GM23338 (cell line): ENCODE measurements around the gene FASTK. TPM values are rescaled to one million over a fixed set of nuclear protein-coding genes. Genes with fewer than 3 reads are reported as not detected.

Source experiments
- ATAC-seq: fragments of 200-7000 bp; cut with Tn5 transposase; 3 replicates; pipeline ENCODE4 v1.9.1; 2020
- DNase-seq: peaks from one replicate; pipeline ENCODE4 v3.0.0-alpha.2; 2015; ENCODE audit warnings: low spot score
- H2AFZ ChIP-seq: fragments of 200-600 bp; sonication (generic); 2 replicates; pipeline ENCODE4 v1.8.0; 2016; ENCODE audit warnings: antibody characterized with exemption, mild to moderate bottlenecking, moderate library complexity
- H3F3A ChIP-seq: fragments of 200-600 bp; sonication (generic); replicated peaks from 2 replicates; pipeline ENCODE4 v1.8.0; 2017; ENCODE audit warnings: antibody characterized with exemption, mixed run types, low read depth
- H3K27ac ChIP-seq: fragments of 200-600 bp; sonication (generic); 2 replicates; pipeline ENCODE4 v1.6.1; 2016; ENCODE audit warnings: low read depth
- H3K27me3 ChIP-seq: fragments of 200-600 bp; sonication (generic); 2 replicates; pipeline ENCODE4 v1.8.0; 2016; ENCODE audit warnings: mild to moderate bottlenecking, mixed run types, moderate library complexity; ENCODE audit not compliant: insufficient read depth
- H3K36me3 ChIP-seq: fragments of 200-600 bp; sonication (generic); 2 replicates; pipeline ENCODE4 v1.8.0; 2016; ENCODE audit warnings: mild to moderate bottlenecking; ENCODE audit not compliant: insufficient read depth
- H3K4me1 ChIP-seq: fragments of 200-600 bp; sonication (generic); 2 replicates; pipeline ENCODE4 v1.8.0; 2016; ENCODE audit warnings: mild to moderate bottlenecking, moderate library complexity; ENCODE audit not compliant: insufficient read depth
- H3K4me2 ChIP-seq: fragments of 200-600 bp; sonication (generic); 2 replicates; pipeline ENCODE4 v1.7.1; 2017; ENCODE audit warnings: mixed run types
- H3K4me3 ChIP-seq: fragments of 200-600 bp; sonication (generic); 2 replicates; pipeline ENCODE4 v1.6.1; 2016; ENCODE audit warnings: mixed run types
- H3K79me2 ChIP-seq: fragments of 200-600 bp; sonication (generic); replicated peaks from 2 replicates; pipeline ENCODE4 v1.8.0; 2017; ENCODE audit warnings: mild to moderate bottlenecking; ENCODE audit not compliant: insufficient read depth
- H3K9me2 ChIP-seq: fragments of 200-600 bp; sonication (generic); 2 replicates; pipeline ENCODE4 v1.8.0; 2017; ENCODE audit not compliant: insufficient read depth
- H4K20me1 ChIP-seq: fragments of 200-600 bp; sonication (generic); replicated peaks from 2 replicates; pipeline ENCODE4 v1.8.0; 2017; ENCODE audit warnings: mild to moderate bottlenecking; ENCODE audit not compliant: insufficient read depth
- H3K27ac Mint-ChIP-seq: 2 replicates; pipeline ENCODE4 v1.8.0; 2020; ENCODE audit warnings: inconsistent platforms, mild to moderate bottlenecking, moderate library complexity, mixed read lengths
- H3K27me3 Mint-ChIP-seq: 3 replicates; pipeline ENCODE4 v1.8.0; 2022; ENCODE audit warnings: low read depth, mild to moderate bottlenecking, moderate library complexity, mixed read lengths, inconsistent platforms; ENCODE audit not compliant: insufficient read depth, poor library complexity
- H3K36me3 Mint-ChIP-seq: 3 replicates; pipeline ENCODE4 v1.8.0; 2021; ENCODE audit warnings: low read depth, mild to moderate bottlenecking, inconsistent platforms, moderate library complexity, mixed read lengths
- H3K4me1 Mint-ChIP-seq: 3 replicates; pipeline ENCODE4 v1.8.0; 2020; ENCODE audit warnings: mild to moderate bottlenecking, inconsistent platforms, mixed read lengths
- H3K4me3 Mint-ChIP-seq: 3 replicates; pipeline ENCODE4 v1.8.0; 2021; ENCODE audit warnings: moderate library complexity, mild to moderate bottlenecking, inconsistent platforms, mixed read lengths
- H3K9me3 Mint-ChIP-seq: 3 replicates; pipeline ENCODE4 v1.8.0; 2020; ENCODE audit warnings: moderate library complexity, mild to moderate bottlenecking, inconsistent platforms, mixed read lengths
- CREB1 ChIP-seq: fragments of 250-450 bp; sonication (Bioruptor Pico); IDR thresholded peaks from 2 replicates; pipeline ENCODE4 v1.5.0; 2020; ENCODE audit warnings: low read depth, mild to moderate bottlenecking, moderate library complexity
- EZH2 ChIP-seq: fragments of 200-600 bp; sonication (generic); IDR thresholded peaks from one replicate; pipeline ENCODE4 v1.8.0; 2017; ENCODE audit warnings: antibody characterized with exemption, mild to moderate bottlenecking, low read depth; ENCODE audit not compliant: unreplicated experiment
- EZH2phosphoT487 ChIP-seq: fragments of 200-600 bp; sonication (generic); IDR thresholded peaks from one replicate; pipeline ENCODE4 v1.8.1; 2018; ENCODE audit warnings: antibody characterized with exemption; ENCODE audit not compliant: unreplicated experiment
- JUNB ChIP-seq: IDR thresholded peaks from one replicate; pipeline ENCODE4 v1.6.1; 2016; ENCODE audit warnings: antibody characterized with exemption; ENCODE audit not compliant: unreplicated experiment
- NANOG ChIP-seq: IDR thresholded peaks from 2 replicates; pipeline ENCODE4 v1.6.1; 2016; ENCODE audit warnings: antibody characterized with exemption, borderline replicate concordance
- POLR2AphosphoS5 ChIP-seq: IDR thresholded peaks from 2 replicates; pipeline ENCODE4 v1.6.1; 2016; ENCODE audit warnings: antibody characterized with exemption, low read depth
- STAT1 ChIP-seq: IDR thresholded peaks from one replicate; pipeline ENCODE4 v1.6.1; 2016; ENCODE audit warnings: antibody characterized with exemption; ENCODE audit not compliant: unreplicated experiment
- ZNF114 ChIP-seq: fragments of 250-450 bp; sonication (Bioruptor Pico); IDR thresholded peaks from 2 replicates; pipeline ENCODE4 v1.5.0; 2020; ENCODE audit warnings: mild to moderate bottlenecking, moderate library complexity
- ZNF331 ChIP-seq: fragments of 250-450 bp; sonication (Bioruptor Pico); IDR thresholded peaks from 2 replicates; pipeline ENCODE4 v1.5.0; 2020; ENCODE audit warnings: low read depth, mild to moderate bottlenecking, moderate library complexity
- polyA plus RNA-seq: library from polyadenylated mRNA; unstranded; fragments of >200 nt; fragmentation: Nextera tagmentation; extraction: Ambion mirVana; gene quantifications from 2 replicates; pipeline ENCODE4 v1.2.1, GENCODE V29; 2016
- total RNA-seq: library from RNA; depleted of rRNA; stranded (reverse); fragments of >200 nt; shearing (Covaris generic); gene quantifications from 2 replicates; pipeline ENCODE4 v1.2.3, GENCODE V29; 2014
- TF ChIP-seq, protein P1 (sequence below): fragments of 250-450 bp; sonication (Bioruptor Pico); IDR thresholded peaks from 2 replicates; pipeline ENCODE4 v1.5.0; 2020; ENCODE audit warnings: mild to moderate bottlenecking, moderate library complexity
- TF ChIP-seq, protein P2 (sequence below): IDR thresholded peaks from 2 replicates; pipeline ENCODE4 v1.6.1; 2016; ENCODE audit warnings: antibody characterized with exemption
- TF ChIP-seq, protein P3 (sequence below): IDR thresholded peaks from one replicate; pipeline ENCODE4 v1.6.1; 2018; ENCODE audit warnings: antibody characterized with exemption; ENCODE audit not compliant: unreplicated experiment
- TF ChIP-seq, protein P4 (sequence below), 2 experiments: fragments of 200-600 bp in 1 of 2; sonication (generic) in 1 of 2; conservative IDR thresholded peaks; 2 replicates each; pipeline versions ENCODE4 v1.5.1 to v1.6.1; 2016 to 2017; ENCODE audit warnings: antibody characterized with exemption in 2 of 2, low read depth in 2 of 2, mild to moderate bottlenecking in 2 of 2, moderate library complexity in 1 of 2

The FASTK gene
- total and polyA plus RNA-seq, 2 experiments from 2014 or later: 37.4 to 57.4 TPM

DNA sequence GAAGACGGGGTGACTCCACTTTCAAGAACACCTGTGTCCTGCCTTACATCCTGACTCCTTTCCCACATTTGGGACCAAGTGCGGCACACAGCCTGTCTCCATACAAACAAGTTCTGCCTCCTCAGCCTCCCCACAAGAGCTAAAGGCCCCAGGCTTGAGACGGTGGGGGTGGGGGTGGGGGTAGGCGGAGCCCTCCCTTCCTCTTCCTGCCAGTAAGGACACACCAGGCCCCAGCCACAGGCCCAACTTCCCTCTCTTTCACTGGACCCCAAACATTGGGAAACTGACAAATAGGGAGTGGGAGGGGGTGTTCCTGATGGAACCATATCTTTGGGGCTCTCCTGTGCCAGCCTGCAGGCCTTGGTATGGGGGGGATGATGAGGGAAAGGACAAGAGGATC is 27.5 kb downstream of the FASTK start:
- H3K27ac ChIP-seq: no peak overlapping the region
- peaks cover 3% of the 10 kb centered on the region; the same call in 1 of the 2 replicates for H3F3A ChIP-seq
- H3K4me3 Mint-ChIP-seq: no peak overlapping the region; the same call in 2 of the 3 replicates
- H3K4me2 ChIP-seq: no peak overlapping the region
- H3K27me3 Mint-ChIP-seq: peaks cover 39% of the 10 kb centered on the region
- TF ChIP-seq STAT1 (no peak), JUNB (no peak), EZH2 (no peak), EZH2phosphoT487 (no peak), NANOG (no peak), ZNF331 (CRISPR knock-in tag) (no peak), CREB1 (CRISPR knock-in tag) (no peak), ZNF114 (CRISPR knock-in tag) (no peak), POLR2AphosphoS5 (no peak)
- TF ChIP-seq, protein P1, sequence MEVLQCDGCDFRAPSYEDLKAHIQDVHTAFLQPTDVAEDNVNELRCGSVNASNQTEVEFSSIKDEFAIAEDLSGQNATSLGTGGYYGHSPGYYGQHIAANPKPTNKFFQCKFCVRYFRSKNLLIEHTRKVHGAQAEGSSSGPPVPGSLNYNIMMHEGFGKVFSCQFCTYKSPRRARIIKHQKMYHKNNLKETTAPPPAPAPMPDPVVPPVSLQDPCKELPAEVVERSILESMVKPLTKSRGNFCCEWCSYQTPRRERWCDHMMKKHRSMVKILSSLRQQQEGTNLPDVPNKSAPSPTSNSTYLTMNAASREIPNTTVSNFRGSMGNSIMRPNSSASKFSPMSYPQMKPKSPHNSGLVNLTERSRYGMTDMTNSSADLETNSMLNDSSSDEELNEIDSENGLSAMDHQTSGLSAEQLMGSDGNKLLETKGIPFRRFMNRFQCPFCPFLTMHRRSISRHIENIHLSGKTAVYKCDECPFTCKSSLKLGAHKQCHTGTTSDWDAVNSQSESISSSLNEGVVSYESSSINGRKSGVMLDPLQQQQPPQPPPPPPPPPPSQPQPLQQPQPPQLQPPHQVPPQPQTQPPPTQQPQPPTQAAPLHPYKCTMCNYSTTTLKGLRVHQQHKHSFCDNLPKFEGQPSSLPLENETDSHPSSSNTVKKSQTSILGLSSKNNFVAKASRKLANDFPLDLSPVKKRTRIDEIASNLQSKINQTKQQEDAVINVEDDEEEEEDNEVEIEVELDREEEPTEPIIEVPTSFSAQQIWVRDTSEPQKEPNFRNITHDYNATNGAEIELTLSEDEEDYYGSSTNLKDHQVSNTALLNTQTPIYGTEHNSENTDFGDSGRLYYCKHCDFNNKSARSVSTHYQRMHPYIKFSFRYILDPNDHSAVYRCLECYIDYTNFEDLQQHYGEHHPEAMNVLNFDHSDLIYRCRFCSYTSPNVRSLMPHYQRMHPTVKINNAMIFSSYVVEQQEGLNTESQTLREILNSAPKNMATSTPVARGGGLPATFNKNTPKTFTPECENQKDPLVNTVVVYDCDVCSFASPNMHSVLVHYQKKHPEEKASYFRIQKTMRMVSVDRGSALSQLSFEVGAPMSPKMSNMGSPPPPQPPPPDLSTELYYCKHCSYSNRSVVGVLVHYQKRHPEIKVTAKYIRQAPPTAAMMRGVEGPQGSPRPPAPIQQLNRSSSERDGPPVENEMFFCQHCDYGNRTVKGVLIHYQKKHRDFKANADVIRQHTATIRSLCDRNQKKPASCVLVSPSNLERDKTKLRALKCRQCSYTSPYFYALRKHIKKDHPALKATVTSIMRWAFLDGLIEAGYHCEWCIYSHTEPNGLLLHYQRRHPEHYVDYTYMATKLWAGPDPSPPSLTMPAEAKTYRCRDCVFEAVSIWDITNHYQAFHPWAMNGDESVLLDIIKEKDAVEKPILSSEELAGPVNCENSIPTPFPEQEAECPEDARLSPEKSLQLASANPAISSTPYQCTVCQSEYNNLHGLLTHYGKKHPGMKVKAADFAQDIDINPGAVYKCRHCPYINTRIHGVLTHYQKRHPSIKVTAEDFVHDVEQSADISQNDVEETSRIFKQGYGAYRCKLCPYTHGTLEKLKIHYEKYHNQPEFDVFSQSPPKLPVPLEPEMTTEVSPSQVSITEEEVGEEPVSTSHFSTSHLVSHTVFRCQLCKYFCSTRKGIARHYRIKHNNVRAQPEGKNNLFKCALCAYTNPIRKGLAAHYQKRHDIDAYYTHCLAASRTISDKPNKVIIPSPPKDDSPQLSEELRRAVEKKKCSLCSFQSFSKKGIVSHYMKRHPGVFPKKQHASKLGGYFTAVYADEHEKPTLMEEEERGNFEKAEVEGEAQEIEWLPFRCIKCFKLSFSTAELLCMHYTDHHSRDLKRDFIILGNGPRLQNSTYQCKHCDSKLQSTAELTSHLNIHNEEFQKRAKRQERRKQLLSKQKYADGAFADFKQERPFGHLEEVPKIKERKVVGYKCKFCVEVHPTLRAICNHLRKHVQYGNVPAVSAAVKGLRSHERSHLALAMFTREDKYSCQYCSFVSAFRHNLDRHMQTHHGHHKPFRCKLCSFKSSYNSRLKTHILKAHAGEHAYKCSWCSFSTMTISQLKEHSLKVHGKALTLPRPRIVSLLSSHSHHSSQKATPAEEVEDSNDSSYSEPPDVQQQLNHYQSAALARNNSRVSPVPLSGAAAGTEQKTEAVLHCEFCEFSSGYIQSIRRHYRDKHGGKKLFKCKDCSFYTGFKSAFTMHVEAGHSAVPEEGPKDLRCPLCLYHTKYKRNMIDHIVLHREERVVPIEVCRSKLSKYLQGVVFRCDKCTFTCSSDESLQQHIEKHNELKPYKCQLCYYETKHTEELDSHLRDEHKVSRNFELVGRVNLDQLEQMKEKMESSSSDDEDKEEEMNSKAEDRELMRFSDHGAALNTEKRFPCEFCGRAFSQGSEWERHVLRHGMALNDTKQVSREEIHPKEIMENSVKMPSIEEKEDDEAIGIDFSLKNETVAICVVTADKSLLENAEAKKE (CRISPR knock-in tag): no peak
- TF ChIP-seq, protein P2, sequence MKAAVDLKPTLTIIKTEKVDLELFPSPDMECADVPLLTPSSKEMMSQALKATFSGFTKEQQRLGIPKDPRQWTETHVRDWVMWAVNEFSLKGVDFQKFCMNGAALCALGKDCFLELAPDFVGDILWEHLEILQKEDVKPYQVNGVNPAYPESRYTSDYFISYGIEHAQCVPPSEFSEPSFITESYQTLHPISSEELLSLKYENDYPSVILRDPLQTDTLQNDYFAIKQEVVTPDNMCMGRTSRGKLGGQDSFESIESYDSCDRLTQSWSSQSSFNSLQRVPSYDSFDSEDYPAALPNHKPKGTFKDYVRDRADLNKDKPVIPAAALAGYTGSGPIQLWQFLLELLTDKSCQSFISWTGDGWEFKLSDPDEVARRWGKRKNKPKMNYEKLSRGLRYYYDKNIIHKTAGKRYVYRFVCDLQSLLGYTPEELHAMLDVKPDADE: no peak
- TF ChIP-seq, protein P3, sequence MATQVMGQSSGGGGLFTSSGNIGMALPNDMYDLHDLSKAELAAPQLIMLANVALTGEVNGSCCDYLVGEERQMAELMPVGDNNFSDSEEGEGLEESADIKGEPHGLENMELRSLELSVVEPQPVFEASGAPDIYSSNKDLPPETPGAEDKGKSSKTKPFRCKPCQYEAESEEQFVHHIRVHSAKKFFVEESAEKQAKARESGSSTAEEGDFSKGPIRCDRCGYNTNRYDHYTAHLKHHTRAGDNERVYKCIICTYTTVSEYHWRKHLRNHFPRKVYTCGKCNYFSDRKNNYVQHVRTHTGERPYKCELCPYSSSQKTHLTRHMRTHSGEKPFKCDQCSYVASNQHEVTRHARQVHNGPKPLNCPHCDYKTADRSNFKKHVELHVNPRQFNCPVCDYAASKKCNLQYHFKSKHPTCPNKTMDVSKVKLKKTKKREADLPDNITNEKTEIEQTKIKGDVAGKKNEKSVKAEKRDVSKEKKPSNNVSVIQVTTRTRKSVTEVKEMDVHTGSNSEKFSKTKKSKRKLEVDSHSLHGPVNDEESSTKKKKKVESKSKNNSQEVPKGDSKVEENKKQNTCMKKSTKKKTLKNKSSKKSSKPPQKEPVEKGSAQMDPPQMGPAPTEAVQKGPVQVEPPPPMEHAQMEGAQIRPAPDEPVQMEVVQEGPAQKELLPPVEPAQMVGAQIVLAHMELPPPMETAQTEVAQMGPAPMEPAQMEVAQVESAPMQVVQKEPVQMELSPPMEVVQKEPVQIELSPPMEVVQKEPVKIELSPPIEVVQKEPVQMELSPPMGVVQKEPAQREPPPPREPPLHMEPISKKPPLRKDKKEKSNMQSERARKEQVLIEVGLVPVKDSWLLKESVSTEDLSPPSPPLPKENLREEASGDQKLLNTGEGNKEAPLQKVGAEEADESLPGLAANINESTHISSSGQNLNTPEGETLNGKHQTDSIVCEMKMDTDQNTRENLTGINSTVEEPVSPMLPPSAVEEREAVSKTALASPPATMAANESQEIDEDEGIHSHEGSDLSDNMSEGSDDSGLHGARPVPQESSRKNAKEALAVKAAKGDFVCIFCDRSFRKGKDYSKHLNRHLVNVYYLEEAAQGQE: no peak
- TF ChIP-seq, protein P4, sequence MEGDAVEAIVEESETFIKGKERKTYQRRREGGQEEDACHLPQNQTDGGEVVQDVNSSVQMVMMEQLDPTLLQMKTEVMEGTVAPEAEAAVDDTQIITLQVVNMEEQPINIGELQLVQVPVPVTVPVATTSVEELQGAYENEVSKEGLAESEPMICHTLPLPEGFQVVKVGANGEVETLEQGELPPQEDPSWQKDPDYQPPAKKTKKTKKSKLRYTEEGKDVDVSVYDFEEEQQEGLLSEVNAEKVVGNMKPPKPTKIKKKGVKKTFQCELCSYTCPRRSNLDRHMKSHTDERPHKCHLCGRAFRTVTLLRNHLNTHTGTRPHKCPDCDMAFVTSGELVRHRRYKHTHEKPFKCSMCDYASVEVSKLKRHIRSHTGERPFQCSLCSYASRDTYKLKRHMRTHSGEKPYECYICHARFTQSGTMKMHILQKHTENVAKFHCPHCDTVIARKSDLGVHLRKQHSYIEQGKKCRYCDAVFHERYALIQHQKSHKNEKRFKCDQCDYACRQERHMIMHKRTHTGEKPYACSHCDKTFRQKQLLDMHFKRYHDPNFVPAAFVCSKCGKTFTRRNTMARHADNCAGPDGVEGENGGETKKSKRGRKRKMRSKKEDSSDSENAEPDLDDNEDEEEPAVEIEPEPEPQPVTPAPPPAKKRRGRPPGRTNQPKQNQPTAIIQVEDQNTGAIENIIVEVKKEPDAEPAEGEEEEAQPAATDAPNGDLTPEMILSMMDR (conservative IDR thresholded peaks at IDR 0.05; ENCODE audit: low read depth in 2 of 2): no peak
- no peaks in the 10 kb centered on the region for H3K79me2 ChIP-seq
- H2AFZ ChIP-seq: no peak overlapping the region
- H3K27me3 ChIP-seq: peaks cover 36% of the 10 kb centered on the region
- no peak overlapping the region for H3K27ac Mint-ChIP-seq
- peaks cover 25% of the 10 kb centered on the region for H3K4me1 Mint-ChIP-seq
- H3K36me3 ChIP-seq: no peaks in the 10 kb centered on the region
- DNase-seq: no peak
- H3K9me2 ChIP-seq: no peaks in the 10 kb centered on the region
- no peaks in the 10 kb centered on the region; the same call in 1 of the 2 replicates for H4K20me1 ChIP-seq
- H3K4me1 ChIP-seq: peaks cover 7% of the 10 kb centered on the region
- ATAC-seq: no peak
- H3K36me3 Mint-ChIP-seq: no peaks in the 10 kb centered on the region
- no peaks in the 10 kb centered on the region for H3K9me3 Mint-ChIP-seq
- H3K4me3 ChIP-seq: no peak overlapping the region
